ENCODE data around the gene ASB10. TPM values are rescaled to one million over a fixed set of nuclear protein-coding genes. Genes with fewer than 3 reads are reported as not detected.

ASB10 gene
- polyA plus RNA-seq, 1 of the 3 experiments (the other 2 are of a cell fraction) = not detected

DNA sequence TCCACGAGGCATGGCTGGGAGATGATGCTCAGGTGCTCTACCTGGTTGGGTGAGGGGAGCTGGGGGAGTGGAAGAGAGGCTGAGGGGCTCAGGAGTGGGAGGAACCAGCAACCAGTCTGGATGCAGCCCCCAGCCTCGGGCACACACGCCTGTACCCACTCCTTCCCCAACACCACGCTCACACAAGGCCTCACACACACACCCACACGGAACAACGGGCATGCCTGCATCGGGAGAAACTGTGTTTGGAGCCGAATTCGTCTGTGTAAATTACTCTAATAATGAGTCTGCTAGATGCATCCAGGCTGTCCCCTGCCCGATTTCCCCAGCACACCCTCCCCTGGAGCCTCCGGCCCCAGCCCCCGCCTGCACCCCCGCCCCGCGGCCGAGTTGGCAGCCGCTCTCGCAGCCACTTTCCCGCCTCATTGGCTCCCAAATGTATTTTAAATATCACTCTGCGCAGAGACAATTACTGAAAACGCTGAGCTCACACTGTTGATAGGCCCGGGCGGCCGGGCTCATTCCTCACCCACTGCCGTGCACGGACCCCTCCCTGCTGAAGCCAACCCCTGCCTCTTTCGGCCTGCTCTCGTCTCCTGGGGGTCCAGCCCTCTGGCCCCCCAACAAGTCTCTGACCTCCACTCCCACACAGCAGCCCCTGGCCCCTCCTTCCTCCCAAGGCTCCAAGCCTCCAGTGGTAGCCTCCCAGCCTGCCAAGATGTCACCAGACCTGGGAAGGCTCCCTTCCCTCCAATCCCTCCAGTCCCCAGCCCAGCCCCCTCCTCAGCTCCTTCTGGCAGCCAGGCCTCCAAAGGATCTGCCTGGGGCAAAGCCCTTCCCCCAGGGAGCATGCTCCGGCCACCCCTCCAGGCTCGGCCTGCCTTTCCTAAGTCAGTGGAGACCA lies 12.1 kb upstream of the ASB10 start:
- H3K9me3 ChIP-seq = no peaks in the 10 kb centered on the region
- no peak for DNase-seq
- H3K4me3 ChIP-seq (ENCODE audit: low read depth in 2 of 2, low read length in 1 of 2) = no peak overlapping the region
- H3K9me2 ChIP-seq = no peaks in the 10 kb centered on the region
- H3K79me2 ChIP-seq (ENCODE audit: insufficient read depth) = no peaks in the 10 kb centered on the region
- H3K4me1 ChIP-seq (ENCODE audit: control insufficient read depth in 1 of 2, insufficient read depth in 2 of 2, low read depth in 1 of 2, low read length in 1 of 2) = no peaks in the 10 kb centered on the region
- no peaks in the 10 kb centered on the region for H3K36me3 ChIP-seq (replicated peaks in 1 of 2; ENCODE audit: control insufficient read depth in 1 of 2, insufficient read depth in 2 of 2, low read length in 1 of 2)
- no peak overlapping the region for H3K27ac ChIP-seq (ENCODE audit: low read depth in 2 of 2, low read length in 1 of 2)
- TF ChIP-seq, protein P1, sequence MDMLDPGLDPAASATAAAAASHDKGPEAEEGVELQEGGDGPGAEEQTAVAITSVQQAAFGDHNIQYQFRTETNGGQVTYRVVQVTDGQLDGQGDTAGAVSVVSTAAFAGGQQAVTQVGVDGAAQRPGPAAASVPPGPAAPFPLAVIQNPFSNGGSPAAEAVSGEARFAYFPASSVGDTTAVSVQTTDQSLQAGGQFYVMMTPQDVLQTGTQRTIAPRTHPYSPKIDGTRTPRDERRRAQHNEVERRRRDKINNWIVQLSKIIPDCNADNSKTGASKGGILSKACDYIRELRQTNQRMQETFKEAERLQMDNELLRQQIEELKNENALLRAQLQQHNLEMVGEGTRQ (IDR thresholded peaks at IDR 0.05; ENCODE audit: borderline replicate concordance, low read depth, low read length) = no peak
- TF ChIP-seq ELF1 (IDR thresholded peaks at IDR 0.05) = no peak
- TF ChIP-seq, protein P2, sequence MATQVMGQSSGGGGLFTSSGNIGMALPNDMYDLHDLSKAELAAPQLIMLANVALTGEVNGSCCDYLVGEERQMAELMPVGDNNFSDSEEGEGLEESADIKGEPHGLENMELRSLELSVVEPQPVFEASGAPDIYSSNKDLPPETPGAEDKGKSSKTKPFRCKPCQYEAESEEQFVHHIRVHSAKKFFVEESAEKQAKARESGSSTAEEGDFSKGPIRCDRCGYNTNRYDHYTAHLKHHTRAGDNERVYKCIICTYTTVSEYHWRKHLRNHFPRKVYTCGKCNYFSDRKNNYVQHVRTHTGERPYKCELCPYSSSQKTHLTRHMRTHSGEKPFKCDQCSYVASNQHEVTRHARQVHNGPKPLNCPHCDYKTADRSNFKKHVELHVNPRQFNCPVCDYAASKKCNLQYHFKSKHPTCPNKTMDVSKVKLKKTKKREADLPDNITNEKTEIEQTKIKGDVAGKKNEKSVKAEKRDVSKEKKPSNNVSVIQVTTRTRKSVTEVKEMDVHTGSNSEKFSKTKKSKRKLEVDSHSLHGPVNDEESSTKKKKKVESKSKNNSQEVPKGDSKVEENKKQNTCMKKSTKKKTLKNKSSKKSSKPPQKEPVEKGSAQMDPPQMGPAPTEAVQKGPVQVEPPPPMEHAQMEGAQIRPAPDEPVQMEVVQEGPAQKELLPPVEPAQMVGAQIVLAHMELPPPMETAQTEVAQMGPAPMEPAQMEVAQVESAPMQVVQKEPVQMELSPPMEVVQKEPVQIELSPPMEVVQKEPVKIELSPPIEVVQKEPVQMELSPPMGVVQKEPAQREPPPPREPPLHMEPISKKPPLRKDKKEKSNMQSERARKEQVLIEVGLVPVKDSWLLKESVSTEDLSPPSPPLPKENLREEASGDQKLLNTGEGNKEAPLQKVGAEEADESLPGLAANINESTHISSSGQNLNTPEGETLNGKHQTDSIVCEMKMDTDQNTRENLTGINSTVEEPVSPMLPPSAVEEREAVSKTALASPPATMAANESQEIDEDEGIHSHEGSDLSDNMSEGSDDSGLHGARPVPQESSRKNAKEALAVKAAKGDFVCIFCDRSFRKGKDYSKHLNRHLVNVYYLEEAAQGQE (IDR thresholded peaks at IDR 0.05; ENCODE audit: low read depth, low read length) = no peak
- TF ChIP-seq RAD21 (IDR thresholded peaks at IDR 0.05; ENCODE audit: low read length) = no peak
- no peak for TF ChIP-seq EP300 (IDR thresholded peaks at IDR 0.05; ENCODE audit: borderline replicate concordance in 1 of 2, low read depth in 1 of 2, low read length in 1 of 2)
- TF ChIP-seq SMC3 (IDR thresholded peaks at IDR 0.05; ENCODE audit: low read depth, low read length) = no peak
- ChIA-PET CTCF (interaction anchor here (0.9 to 1.7 kb wide), 6 partner anchors 20 to 76 kb away, joined by 3 to 4 read pairs (median 3); no protein-coding TSS in a partner anchor), POLR2A (no interaction called here)
- WGBS (ENCODE audit: low lambda C conversion rate) = 61% methylated on average over 30 of the region's 30 CpGs
- H3F3A ChIP-seq (replicated peaks; ENCODE audit: insufficient read depth) = no peaks in the 10 kb centered on the region
- peaks cover 77% of the 10 kb centered on the region for H3K27me3 ChIP-seq (ENCODE audit: insufficient read depth)
- no peak overlapping the region for H3K4me2 ChIP-seq
- no peak overlapping the region for H3K9ac ChIP-seq
- H4K20me1 ChIP-seq (ENCODE audit: insufficient read depth) = no peaks in the 10 kb centered on the region
- no peak overlapping the region for H2AFZ ChIP-seq (ENCODE audit: low read depth)

DNA sequence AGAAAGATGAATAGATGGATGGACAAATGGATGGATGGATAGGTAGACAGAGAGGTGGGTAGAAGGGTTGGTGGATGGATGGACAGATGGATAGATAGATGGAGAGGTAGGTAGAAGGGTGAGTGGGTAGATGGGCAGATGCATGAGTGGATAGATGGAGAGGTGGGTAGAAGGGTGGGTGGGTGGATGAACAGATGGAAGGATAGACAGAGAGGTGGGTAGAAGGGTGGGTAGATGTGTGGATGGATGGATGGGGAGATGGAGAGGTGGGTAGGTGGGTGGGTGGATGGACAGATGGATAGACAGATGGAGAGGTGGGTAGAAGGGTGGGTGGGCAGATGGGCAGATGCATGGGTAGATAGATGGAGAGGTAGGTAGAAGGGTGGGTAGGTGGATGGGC lies 10.9 kb upstream of the ASB10 start:
- Histone ChIP-seq H3K36me3 (replicated peaks in 1 of 2; ENCODE audit: control insufficient read depth in 1 of 2, insufficient read depth in 2 of 2, low read length in 1 of 2) (no peaks in the 10 kb centered on the region), H3K4me3 (ENCODE audit: low read depth in 2 of 2, low read length in 1 of 2) (no peak overlapping the region), H3K9me2 (no peaks in the 10 kb centered on the region), H4K20me1 (ENCODE audit: insufficient read depth) (no peaks in the 10 kb centered on the region), H3F3A (replicated peaks; ENCODE audit: insufficient read depth) (no peaks in the 10 kb centered on the region), H3K4me1 (ENCODE audit: control insufficient read depth in 1 of 2, insufficient read depth in 2 of 2, low read depth in 1 of 2, low read length in 1 of 2) (no peaks in the 10 kb centered on the region), H3K27ac (ENCODE audit: low read depth in 2 of 2, low read length in 1 of 2) (no peak overlapping the region), H3K9me3 (no peaks in the 10 kb centered on the region), H3K27me3 (ENCODE audit: insufficient read depth) (peaks cover 74% of the 10 kb centered on the region), H3K4me2 (no peak overlapping the region), H2AFZ (ENCODE audit: low read depth) (no peak overlapping the region), H3K9ac (no peak overlapping the region), H3K79me2 (ENCODE audit: insufficient read depth) (no peaks in the 10 kb centered on the region)
- ChIA-PET CTCF (interaction anchor here (1.5 kb wide), 1 partner anchor 46 kb away, joined by 4 read pairs; no protein-coding TSS in a partner anchor), POLR2A (no interaction called here)
- DNase-seq = no peak
- TF ChIP-seq, protein P3, sequence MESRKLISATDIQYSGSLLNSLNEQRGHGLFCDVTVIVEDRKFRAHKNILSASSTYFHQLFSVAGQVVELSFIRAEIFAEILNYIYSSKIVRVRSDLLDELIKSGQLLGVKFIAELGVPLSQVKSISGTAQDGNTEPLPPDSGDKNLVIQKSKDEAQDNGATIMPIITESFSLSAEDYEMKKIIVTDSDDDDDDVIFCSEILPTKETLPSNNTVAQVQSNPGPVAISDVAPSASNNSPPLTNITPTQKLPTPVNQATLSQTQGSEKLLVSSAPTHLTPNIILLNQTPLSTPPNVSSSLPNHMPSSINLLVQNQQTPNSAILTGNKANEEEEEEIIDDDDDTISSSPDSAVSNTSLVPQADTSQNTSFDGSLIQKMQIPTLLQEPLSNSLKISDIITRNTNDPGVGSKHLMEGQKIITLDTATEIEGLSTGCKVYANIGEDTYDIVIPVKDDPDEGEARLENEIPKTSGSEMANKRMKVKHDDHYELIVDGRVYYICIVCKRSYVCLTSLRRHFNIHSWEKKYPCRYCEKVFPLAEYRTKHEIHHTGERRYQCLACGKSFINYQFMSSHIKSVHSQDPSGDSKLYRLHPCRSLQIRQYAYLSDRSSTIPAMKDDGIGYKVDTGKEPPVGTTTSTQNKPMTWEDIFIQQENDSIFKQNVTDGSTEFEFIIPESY (IDR thresholded peaks at IDR 0.05; ENCODE audit: borderline replicate concordance, low read depth) = no peak
- TF ChIP-seq, protein P4, sequence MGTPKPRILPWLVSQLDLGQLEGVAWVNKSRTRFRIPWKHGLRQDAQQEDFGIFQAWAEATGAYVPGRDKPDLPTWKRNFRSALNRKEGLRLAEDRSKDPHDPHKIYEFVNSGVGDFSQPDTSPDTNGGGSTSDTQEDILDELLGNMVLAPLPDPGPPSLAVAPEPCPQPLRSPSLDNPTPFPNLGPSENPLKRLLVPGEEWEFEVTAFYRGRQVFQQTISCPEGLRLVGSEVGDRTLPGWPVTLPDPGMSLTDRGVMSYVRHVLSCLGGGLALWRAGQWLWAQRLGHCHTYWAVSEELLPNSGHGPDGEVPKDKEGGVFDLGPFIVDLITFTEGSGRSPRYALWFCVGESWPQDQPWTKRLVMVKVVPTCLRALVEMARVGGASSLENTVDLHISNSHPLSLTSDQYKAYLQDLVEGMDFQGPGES (IDR thresholded peaks at IDR 0.05; ENCODE audit: low read depth, low read length) = no peak
- no peak for TF ChIP-seq GATA2 (CRISPR knock-in tag; IDR thresholded peaks at IDR 0.05)
- no peak for TF ChIP-seq EP300 (IDR thresholded peaks at IDR 0.05; ENCODE audit: borderline replicate concordance in 1 of 2, low read depth in 1 of 2, low read length in 1 of 2)
- TF ChIP-seq MXI1 (IDR thresholded peaks at IDR 0.05; ENCODE audit: low read depth, low read length) = no peak
- no peak for TF ChIP-seq RXRA (IDR thresholded peaks at IDR 0.05; ENCODE audit: borderline replicate concordance, low read depth)
- no peak for TF ChIP-seq RAD21 (IDR thresholded peaks at IDR 0.05; ENCODE audit: low read length)
- TF ChIP-seq FOXM1 (IDR thresholded peaks at IDR 0.05; ENCODE audit: low read depth) = no peak
- TF ChIP-seq TAF1 (IDR thresholded peaks at IDR 0.05; ENCODE audit: borderline replicate concordance, low read depth, low read length) = no peak
- TF ChIP-seq, protein P5, sequence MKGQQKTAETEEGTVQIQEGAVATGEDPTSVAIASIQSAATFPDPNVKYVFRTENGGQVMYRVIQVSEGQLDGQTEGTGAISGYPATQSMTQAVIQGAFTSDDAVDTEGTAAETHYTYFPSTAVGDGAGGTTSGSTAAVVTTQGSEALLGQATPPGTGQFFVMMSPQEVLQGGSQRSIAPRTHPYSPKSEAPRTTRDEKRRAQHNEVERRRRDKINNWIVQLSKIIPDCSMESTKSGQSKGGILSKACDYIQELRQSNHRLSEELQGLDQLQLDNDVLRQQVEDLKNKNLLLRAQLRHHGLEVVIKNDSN (IDR thresholded peaks at IDR 0.05; ENCODE audit: borderline replicate concordance, low read depth) = no peak
- TF ChIP-seq SIN3A (IDR thresholded peaks at IDR 0.05; ENCODE audit: borderline replicate concordance, low read depth, low read length) = no peak
